Vagina (tissue), 2 donors: ENCODE results near the gene MAP2K3.

Source experiments
- POLR2A ChIP-seq, 2 donors: fragments of 450-650 bp; IDR thresholded peaks; one replicate each; pipeline ENCODE4 v1.6.1; 2017; ENCODE audit warnings: antibody characterized with exemption in 2 of 2, mild to moderate bottlenecking in 2 of 2, moderate library complexity in 2 of 2
- TF ChIP-seq, protein P1 (sequence below), 3 experiments: fragments of 450-650 bp in 2 of 3; fragments of 200-600 bp in 1 of 3; sonication (generic) in 1 of 3; IDR thresholded peaks; one replicate each; pipeline ENCODE4 v1.5.1; 2017 to 2019; ENCODE audit warnings: antibody characterized with exemption in 3 of 3, mild to moderate bottlenecking in 2 of 3, moderate library complexity in 2 of 3

DNA sequence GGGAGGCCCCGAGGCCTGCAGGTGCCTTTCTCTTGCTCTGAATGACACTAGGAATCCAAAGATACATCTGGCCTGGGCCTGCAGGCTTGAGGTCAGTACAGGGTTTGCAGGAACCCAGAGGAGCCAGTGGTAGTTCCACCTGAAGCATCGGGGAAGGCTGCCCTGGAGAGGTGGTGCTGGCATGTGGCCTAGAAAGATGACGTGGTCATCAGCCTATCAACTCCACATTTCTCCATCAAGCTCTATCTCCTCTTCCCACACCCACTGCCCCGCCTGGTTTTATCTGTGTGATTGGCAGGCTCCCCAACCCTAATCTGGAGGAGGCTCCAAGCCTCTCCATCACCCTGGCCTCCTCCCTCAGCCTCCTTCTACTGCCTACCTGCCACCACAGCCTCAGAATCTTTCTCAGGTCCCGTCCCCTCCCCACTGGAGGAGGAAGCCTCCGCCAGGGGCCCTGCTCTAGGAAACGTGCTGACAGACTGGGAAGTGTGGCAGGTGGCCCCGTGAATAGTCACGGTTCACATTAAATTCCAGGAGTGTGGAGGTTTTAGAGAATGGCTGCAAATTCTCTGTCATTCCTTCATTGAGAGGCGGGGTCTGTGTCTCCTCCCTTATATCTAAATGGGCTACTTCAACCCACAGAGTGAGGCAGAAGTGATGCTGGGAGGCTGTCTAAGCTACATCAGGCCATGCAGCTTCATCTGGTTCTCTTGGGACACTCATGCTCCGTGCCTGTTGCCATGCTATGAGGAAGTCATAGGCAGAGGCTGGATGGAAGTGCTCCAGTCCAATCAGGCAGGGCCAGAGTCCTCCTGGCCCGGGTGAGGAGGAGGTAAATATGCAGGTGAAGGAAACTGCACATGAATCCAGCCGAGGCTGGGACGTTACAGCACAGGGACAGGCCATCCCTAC lies 11.4 kb upstream of the MAP2K3 start:
- TF ChIP-seq, protein P1, sequence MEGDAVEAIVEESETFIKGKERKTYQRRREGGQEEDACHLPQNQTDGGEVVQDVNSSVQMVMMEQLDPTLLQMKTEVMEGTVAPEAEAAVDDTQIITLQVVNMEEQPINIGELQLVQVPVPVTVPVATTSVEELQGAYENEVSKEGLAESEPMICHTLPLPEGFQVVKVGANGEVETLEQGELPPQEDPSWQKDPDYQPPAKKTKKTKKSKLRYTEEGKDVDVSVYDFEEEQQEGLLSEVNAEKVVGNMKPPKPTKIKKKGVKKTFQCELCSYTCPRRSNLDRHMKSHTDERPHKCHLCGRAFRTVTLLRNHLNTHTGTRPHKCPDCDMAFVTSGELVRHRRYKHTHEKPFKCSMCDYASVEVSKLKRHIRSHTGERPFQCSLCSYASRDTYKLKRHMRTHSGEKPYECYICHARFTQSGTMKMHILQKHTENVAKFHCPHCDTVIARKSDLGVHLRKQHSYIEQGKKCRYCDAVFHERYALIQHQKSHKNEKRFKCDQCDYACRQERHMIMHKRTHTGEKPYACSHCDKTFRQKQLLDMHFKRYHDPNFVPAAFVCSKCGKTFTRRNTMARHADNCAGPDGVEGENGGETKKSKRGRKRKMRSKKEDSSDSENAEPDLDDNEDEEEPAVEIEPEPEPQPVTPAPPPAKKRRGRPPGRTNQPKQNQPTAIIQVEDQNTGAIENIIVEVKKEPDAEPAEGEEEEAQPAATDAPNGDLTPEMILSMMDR (IDR thresholded peaks at IDR 0.05), result no peak
- TF ChIP-seq POLR2A (IDR thresholded peaks at IDR 0.05), result no peak
